Loucy (cell line): Measurements from ENCODE around the gene PLXNB3.
A peak's percentile ranks its signal among the peaks of the same experiment; 100 is the strongest.

Source experiments
- H2AFZ ChIP-seq: fragments of 200-600 bp; sonication (generic); 2 replicates; pipeline ENCODE4 v1.6.0; 2016; ENCODE audit warnings: antibody characterized with exemption, mild to moderate bottlenecking, low read length, moderate library complexity
- H3F3A ChIP-seq: fragments of 200-600 bp; 2 replicates; pipeline ENCODE4 v1.6.0; 2016; ENCODE audit warnings: antibody characterized with exemption, low read depth, mild to moderate bottlenecking
- H3K27me3 ChIP-seq: fragments of 200-600 bp; sonication (generic); 2 replicates; pipeline ENCODE4 v1.6.1; 2014; ENCODE audit warnings: low read length, mild to moderate bottlenecking; ENCODE audit not compliant: insufficient read depth, poor library complexity, severe bottlenecking
- H3K36me3 ChIP-seq: fragments of 200-600 bp; sonication (generic); 2 replicates; pipeline ENCODE4 v1.6.1; 2016; ENCODE audit warnings: low read length; ENCODE audit not compliant: insufficient read depth
- H3K4me1 ChIP-seq: fragments of 200-600 bp; sonication (generic); 2 replicates; pipeline ENCODE4 v1.5.1; 2014; ENCODE audit warnings: low read length, mild to moderate bottlenecking; ENCODE audit not compliant: insufficient read depth, poor library complexity, severe bottlenecking
- H3K4me2 ChIP-seq: fragments of 200-600 bp; sonication (generic); 2 replicates; pipeline ENCODE4 v1.6.0; 2014; ENCODE audit warnings: antibody characterized with exemption, low read length, low read depth, mild to moderate bottlenecking; ENCODE audit not compliant: poor library complexity, severe bottlenecking
- H3K4me3 ChIP-seq: fragments of 200-600 bp; sonication (generic); 2 replicates; pipeline ENCODE4 v1.5.1; 2014; ENCODE audit warnings: low read length, mild to moderate bottlenecking, mixed read lengths; ENCODE audit not compliant: poor library complexity, severe bottlenecking
- H3K79me2 ChIP-seq: fragments of 200-600 bp; sonication (generic); 2 replicates; pipeline ENCODE4 v1.6.1; 2014; ENCODE audit warnings: low read length; ENCODE audit not compliant: insufficient read depth
- H3K9ac ChIP-seq: fragments of 200-600 bp; sonication (generic); 2 replicates; pipeline ENCODE4 v1.6.0; 2014; ENCODE audit warnings: mild to moderate bottlenecking, low read depth, low read length, moderate library complexity; ENCODE audit not compliant: poor library complexity, severe bottlenecking
- H3K9me2 ChIP-seq: fragments of 200-600 bp; sonication (generic); replicated peaks from 2 replicates; pipeline ENCODE4 v1.6.1; 2016; ENCODE audit warnings: low read depth, low read length, mixed read lengths
- H3K9me3 ChIP-seq: fragments of 200-600 bp; sonication (generic); 2 replicates; pipeline ENCODE4 v1.6.1; 2014; ENCODE audit warnings: mild to moderate bottlenecking, antibody characterized with exemption, low read length, low read depth; ENCODE audit not compliant: insufficient read depth
- H4K20me1 ChIP-seq: fragments of 200-600 bp; sonication (generic); 2 replicates; pipeline ENCODE4 v1.6.0; 2014; ENCODE audit warnings: antibody characterized with exemption, low read length, mild to moderate bottlenecking; ENCODE audit not compliant: insufficient read depth, poor library complexity, severe bottlenecking
- CTCF ChIP-seq: fragments of 200-600 bp; sonication (generic); conservative IDR thresholded peaks from 2 replicates; pipeline ENCODE4 v1.5.1; 2014; ENCODE audit warnings: mild to moderate bottlenecking, antibody characterized with exemption, low read length
- EZH2phosphoT487 ChIP-seq: fragments of 200-600 bp; IDR thresholded peaks from 2 replicates; pipeline ENCODE4 v1.6.1; 2018; ENCODE audit warnings: antibody characterized with exemption, mild to moderate bottlenecking, moderate library complexity, borderline replicate concordance

PLXNB3 gene

DNA sequence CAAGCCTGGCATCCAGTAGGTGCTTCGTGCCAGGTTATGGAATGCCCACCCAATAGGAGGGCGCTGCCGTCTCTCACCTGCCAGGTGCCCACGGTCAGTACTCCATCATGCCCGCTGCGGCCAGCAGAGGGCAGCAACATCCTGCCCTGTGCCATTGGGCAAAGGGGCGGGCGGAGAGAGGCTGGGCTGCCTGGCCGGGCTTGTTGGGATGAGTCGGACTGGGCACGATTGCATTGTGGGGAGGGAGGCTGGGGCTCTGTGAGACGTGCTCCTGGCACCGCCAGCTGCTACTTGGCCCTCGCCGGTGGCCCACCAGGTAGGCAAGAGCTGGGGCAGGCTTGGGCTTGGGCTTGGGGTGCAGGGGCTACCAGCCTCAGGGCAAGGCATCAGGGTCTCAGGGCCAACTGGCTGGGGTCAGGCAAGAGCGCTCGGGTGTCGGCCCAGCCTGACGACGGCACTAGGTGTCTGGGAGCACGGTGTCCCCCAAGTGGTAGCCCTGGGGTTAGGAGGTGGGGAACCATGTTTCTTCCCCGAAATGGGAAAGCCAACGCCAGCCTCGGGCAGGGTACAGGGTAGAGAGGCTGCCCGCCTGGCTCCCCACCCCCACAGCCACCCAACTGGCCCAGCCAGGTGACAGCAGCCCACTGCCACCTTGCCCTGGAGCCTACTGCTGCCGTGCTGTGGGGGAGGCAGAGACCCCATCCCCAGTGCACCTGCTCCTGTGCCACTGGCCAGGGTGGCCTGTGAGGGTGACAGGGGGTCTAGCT is at the start of gene PLXNB3:
Gene PLXNB3, plus strand, starts transcription at position 261 of the 767 bp plus-strand sequence. CDS start 1,287 bp downstream, outside the sequence.
- H3K4me3 ChIP-seq = peak within 1 kb of the TSS; percentile 21
- H3K4me1 ChIP-seq = peaks cover 4% of the 10 kb centered on the region
- no peaks in the 10 kb centered on the region for H3K9me2 ChIP-seq
- H3K27me3 ChIP-seq = no peaks in the 10 kb centered on the region
- H2AFZ ChIP-seq = no peak within 1 kb of the TSS
- H3K36me3 ChIP-seq = no peaks in the 10 kb centered on the region
- H3F3A ChIP-seq = no peaks in the 10 kb centered on the region
- H3K9ac ChIP-seq = peak within 1 kb of the TSS; percentile 32
- H3K9me3 ChIP-seq = no peaks in the 10 kb centered on the region
- no peaks in the 10 kb centered on the region for H3K79me2 ChIP-seq
- peak within 1 kb of the TSS; percentile 44 for H3K4me2 ChIP-seq
- TF ChIP-seq CTCF = peak; percentile 73
- no peak for TF ChIP-seq EZH2phosphoT487
- no peaks in the 10 kb centered on the region for H4K20me1 ChIP-seq

DNA sequence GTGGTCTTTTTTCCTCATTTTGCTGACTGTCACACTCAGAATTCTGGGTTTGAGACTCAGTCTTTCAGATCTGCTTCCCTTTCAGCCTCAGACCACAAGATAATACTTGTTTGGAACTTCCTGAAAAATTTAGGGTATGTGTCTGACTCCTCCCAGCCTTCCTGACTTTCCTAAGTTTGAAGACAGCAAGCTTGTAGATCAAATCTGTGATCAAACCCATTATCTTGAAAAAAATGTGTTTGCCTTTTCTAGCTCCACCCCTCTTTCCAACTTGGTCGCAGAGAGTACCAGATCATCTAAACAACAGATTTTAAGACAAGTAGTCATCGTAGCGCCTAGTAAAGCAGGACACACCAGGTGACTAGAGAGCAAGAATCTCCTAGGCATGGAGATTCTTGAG is 49.8 kb upstream of the PLXNB3 start:
- Histone ChIP-seq H3K9ac (no peak overlapping the region), H3K9me2 (no peaks in the 10 kb centered on the region), H3K4me3 (no peak overlapping the region), H3K4me1 (no peaks in the 10 kb centered on the region), H3F3A (no peaks in the 10 kb centered on the region), H4K20me1 (peaks cover 7% of the 10 kb centered on the region), H3K27me3 (no peaks in the 10 kb centered on the region), H2AFZ (no peak overlapping the region), H3K36me3 (peaks cover 36% of the 10 kb centered on the region; the same call in 1 of the 2 replicates), H3K9me3 (no peaks in the 10 kb centered on the region), H3K4me2 (no peak overlapping the region), H3K79me2 (peaks cover 25% of the 10 kb centered on the region; the same call in 1 of the 2 replicates)
- no peak for TF ChIP-seq CTCF
- TF ChIP-seq EZH2phosphoT487 = no peak

DNA sequence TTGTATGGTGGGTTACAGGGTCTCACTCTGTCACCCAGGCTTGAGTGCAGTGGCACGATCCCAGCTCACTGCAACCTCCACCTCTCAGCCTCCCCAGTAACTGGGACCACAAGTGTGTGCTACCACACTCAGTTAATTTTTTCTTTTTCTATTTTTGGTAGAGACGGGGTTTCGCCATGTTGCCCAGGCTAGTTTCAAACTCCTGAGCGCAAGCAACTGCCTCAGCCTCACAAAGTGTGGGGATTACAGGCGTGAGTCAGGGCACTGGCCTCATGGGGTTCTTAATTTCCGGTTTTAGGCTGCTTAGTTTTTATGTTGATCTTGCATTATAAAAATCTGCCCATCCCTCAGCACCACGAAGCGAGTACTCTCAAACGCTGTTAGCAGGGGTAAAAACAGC is 46.6 kb upstream of the PLXNB3 start:
- H2AFZ ChIP-seq = no peak overlapping the region
- no peak overlapping the region for H3K4me3 ChIP-seq
- H3K36me3 ChIP-seq = peaks cover 50% of the 10 kb centered on the region; the same call in 1 of the 2 replicates
- H4K20me1 ChIP-seq = peaks cover 23% of the 10 kb centered on the region
- H3K9me2 ChIP-seq = no peaks in the 10 kb centered on the region
- no peak overlapping the region for H3K4me2 ChIP-seq
- H3K79me2 ChIP-seq = peaks cover 57% of the 10 kb centered on the region
- TF ChIP-seq CTCF (no peak), EZH2phosphoT487 (no peak)
- H3K27me3 ChIP-seq = no peaks in the 10 kb centered on the region
- no peaks in the 10 kb centered on the region for H3K9me3 ChIP-seq
- no peak overlapping the region for H3K9ac ChIP-seq
- peaks cover 10% of the 10 kb centered on the region for H3K4me1 ChIP-seq
- H3F3A ChIP-seq = no peaks in the 10 kb centered on the region
